ENCODE measurements around the gene MCUB.
"Not testable (repeated sequence)": the region's sequence is repeated elsewhere in the genome, so short reads cannot be mapped to it uniquely, and the experiment has no call there.

MCUB gene

DNA sequence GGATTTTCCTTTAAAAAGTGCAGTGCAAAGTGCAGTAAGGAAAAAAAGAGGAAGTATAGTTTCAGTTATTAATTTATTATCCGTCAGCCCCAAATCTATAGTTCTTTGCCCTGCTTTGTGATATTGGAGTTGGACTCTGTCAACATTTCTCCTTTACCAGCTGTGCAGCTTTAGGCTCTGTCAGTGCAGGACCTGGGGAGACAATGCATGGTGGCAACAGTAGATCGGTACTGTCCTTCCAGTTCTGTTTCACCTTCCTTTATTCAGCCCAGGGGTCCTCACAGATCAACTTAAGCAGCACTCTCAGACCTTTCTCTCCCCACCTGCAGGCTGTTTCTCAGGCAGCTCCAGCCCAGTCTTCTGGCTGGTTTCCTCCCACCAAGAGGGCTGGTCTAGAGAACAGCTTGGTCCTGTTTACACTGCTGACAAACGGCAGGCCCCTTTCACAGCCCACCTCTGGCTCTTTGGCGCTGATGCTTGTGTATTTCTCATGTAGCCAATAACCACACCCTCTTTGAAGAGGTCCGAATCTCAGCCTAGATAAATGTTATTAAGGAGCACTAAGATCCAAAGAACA is 71.6 kb downstream of the MCUB start:
- no peak for DNase-seq (ENCODE audit: low spot score)

DNA sequence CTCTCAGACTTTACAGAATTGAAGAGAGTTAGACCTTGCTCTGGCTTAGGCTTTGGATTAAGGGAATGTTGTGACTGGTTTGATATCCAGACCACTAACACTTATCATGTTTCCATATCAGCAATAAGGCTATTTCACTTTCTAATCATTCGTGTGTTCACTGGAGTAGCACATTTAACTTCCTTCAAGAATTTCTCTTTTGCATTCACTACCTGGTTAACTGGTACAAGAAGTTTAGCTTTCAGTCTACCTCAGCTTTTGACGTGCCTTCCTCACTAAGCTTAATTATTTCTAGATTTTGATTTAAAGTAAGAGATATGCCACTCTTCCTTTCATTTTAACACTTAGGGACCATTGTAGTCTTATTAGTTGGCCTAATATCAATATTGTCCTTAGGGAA is 80.6 kb downstream of the MCUB start:
- no peak for DNase-seq (ENCODE audit: low spot score)

- DNase-seq (ENCODE audit: low spot score) = no peak
Measured at GRCh38 chr4:109645874-109646710, 86.0 kb downstream of the MCUB start.

DNA sequence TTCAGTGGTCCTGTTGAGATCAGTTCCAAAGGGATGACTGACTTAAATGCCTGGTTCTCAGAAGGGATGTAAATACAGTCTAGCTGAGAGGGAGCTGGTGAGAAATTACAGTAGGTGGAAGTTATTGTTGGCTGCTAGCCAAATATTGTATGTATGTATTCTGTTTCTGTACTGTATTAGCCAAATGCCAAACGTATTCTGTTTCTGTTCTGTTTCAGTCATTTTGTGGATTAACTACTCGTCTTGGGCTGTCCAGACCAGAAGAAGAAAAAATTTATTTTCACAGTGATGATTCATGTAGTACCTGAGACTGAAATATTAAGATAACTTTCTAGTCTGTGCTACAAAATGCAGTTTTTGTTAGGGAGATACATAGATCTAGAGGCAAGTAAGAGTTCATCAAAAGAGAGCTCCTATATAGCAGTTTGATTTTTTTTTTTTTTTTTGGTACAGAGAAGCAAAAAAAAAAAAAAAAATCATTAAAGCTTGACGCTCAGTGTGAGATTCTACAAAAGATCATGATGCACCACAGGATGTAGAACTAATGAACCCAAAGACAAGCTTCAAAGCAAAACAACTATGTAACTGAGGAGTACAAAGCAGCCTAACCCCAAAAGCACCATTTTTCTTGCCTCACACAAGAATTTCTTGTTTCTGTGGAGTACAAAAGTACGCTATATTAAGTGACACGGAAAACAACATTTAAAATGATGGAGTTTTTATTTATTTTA is 88.4 kb downstream of the MCUB start:
- no peak for DNase-seq (ENCODE audit: low spot score)

DNA sequence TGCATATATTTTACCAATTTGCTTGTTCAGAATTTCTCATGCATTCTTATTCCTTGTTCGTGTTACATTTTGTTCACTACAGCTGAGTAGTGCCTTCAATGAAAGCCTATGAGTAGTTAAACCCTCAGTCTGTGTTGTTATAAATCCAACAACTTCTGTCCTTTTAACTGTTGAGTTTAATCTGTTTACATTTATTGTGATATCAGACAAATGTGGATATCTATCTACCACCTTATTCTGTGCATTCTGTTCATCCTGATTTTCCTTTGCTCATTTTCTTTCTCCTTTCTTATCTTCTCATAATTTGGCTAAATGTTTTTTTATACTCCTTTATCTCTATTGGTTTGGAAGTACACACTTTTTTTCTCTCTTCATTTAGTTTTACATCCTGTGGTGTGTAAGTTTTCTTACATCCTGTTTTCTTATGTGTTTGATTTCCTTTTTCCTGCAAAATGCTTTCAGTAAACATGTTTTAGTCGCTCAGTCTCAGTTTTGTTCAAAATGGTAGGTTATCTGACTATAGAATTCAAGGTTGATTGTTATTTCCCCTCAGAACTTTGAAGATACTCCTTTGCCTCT is 89.0 kb downstream of the MCUB start:
- no peak for DNase-seq (ENCODE audit: low spot score)

DNA sequence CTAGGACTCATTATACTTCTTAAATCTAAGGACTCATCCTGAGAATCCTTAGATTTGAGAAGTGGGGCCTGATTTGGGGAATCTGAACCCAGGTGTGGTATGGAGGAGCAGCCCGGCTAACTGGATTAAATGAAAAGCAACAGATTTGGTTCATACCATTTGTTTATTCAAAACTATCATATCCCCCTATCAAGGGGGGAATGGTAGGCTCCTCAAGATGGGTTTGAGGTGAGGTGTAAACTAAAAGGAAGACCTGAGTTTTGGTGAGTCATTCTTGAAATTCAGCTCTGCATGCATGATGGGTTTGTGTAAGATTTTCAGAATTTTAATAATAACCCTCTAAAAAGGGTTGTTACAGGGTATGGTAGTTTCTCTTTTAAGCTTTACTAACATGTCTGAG is 89.8 kb downstream of the MCUB start:
- DNase-seq (ENCODE audit: low spot score) = no peak

DNA sequence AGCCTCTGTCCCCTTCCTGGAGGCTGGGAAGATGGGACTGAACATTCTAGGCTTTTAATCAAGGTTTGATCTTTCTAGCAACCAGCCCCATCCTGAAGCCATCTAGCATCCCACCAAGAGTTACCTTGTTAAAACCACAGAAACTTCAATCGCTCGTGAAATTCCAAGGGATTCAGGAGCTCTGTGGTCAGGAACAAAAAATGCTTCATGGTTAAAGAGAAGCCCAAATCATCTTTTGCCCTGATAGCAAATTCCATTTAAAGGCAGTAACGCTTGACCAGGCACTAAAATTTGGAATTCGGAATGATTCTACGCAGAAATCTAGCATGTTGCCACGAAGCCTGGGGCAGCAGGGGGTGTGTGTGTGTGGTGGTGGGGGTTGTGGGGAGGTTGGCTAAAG is 95.3 kb downstream of the MCUB start:
- no peak for DNase-seq (ENCODE audit: low spot score)

DNA sequence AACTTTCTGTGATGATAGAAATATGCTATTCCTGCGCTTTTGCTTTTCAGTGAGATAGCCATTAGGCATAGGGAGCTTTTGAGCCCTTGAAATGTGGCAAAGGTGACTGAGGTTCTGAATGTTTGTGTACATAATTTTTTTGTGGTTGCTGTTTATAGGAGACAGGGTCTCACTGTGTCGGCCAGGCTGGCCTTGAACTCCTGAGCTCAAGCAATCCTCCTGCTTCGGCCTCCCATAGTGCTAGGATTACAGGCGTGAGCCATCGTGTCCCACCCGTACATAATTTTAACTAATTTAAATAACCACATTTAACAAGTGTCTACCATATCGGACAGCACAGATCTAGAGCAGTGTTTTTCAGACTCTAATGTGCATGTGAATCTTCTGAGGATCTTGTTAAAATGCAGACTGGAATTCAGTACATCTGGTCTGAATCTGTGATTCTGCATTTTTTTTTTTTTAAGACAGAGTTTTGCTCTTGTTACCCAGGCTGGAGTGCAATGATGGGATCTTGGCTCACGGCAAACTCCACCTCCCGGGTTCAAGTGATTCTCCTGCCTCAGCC is 97.9 kb downstream of the MCUB start:
- DNase-seq (ENCODE audit: low spot score) = no peak

DNA sequence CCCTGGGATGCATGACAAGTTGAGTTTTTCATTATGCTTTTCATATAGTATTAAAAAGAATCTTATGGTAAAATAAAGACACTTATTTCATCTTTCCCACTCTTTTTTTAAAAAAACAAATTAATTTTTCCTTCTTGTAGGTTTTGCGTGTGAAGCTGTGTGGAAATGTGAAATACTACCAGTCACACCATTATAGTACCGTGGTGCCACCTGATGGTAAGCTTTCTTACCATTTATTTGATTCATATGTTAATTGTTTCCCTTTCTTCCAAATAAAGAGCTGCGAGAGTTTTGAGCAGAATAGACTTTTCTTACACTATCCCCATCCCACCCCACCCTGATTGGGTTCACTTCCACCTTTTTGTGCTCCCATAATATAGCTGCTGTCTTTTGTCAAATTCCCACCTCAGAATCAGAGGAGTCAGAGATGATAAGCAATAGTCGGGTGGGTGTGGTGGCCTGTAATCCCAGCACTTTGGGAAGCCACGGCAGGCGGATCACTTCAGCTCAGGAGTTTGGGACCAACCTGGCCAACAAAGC is 98.9 kb downstream of the MCUB start:
- no peak for DNase-seq (ENCODE audit: low spot score)

- no peak for DNase-seq (ENCODE audit: low spot score)
Measured at GRCh38 chr4:109662116-109662515, 102.1 kb downstream of the MCUB start.

GRCh38 chr4:109662771-109663170 is 102.7 kb downstream of the MCUB start:
- DNase-seq (ENCODE audit: low spot score) = no peak

DNA sequence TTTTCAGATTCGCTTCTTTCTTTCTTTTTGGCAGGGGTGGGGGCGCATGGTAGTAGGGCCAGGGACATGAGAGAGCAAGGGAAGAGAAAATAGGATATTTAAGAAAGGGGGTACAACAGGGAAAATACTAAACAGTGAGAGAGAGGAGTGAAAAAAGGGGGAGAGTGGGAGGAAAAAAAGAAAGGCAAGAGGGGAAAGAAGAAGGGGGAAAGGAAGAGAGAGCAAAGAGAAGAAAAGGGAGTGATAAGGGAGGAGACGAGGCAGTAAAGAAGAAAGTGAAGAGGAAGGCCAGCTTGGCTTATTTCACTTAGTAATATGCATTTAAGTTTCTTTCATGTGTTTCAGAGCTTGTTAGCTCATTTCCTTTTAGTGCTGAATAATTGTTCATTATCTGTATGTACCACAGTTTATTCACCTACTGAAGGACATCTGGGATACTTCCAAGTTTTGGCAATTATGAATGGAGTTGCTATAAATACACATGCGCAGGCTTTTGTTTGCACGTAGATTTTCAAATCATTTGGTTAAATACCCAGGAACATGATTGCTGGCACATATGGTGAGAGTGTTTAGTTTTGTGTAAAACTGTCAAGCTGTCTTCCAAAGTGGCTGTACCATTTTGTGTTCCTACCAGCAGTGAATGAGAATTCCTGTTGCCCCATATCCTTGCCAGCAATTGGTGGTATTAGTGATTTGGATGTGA is 105.9 kb downstream of the MCUB start:
- no peak for DNase-seq (ENCODE audit: low spot score)

DNA sequence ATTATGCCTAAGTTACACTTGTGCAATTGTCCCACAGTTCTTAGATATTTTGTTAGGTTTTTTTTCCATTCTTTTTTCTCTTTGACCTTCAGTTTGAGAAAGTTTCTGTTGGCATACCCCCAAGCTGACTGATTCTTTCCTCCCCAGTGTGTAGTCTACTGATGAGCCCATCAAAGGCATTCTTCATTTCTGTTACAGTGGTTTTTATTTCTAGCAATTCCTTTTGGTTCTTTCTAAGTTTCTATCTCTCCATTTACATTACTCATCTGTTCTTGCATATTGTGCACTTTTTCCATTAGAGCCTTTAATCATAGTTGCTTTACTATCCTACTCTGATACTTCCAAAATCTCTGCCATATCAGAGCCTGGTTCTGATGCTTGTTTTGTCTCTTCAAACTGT is 111.3 kb downstream of the MCUB start:
- DNase-seq (ENCODE audit: low spot score) = no peak

DNA sequence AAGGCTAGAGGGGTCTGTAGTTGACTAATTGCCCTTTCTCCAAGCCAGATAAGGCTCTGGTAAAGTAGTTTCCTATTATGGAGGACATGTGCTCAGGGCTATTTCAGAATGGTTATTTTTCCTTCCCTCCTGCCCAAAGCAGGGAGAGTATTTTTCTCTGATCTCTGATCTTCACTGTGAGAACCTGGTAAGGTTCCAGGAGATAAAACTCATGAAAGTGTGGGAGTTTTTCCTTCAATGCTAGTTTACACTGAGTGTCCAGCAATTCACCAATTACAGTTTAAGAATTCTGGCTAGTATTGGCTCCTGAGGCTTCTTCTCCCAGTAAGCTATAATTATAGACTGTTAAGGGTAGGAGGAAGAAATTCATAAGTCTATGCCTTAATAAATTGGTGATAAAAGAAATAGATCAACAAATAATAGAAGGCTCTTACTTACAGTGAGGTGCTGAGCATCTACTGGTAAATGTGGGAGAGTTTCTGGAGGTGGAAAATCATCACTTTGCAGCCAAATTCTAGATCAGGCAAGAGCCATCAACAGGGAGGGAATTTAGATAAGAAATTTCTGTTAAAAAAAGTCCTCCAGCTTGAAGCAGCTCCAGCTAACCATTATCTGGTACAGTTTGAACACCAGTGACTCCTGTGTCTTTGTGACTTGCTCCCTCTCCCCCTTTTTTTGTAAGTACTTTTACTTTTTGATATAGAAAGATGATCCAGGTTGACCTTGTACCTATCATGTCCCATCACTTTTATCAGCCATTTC is 112.3 kb downstream of the MCUB start:
- DNase-seq (ENCODE audit: low spot score) = no peak

DNA sequence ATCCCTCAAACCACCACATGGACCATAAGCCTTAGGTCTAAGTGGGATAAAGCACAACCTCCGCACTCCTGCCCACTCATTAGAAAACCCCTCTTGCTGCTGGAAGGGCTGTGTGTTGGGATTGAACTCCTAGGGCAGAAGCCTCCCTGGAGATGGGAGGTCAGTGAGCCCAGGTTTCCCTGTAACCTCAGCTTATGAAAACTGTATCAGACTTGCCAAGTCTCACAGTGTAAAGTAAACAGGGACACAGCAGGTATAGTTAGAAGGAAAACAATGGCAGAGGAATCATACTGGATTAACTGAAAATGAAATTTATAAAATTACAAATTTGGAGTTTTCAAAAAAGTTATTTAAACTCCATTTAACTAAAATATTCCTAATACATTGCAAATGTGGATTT is 113.3 kb downstream of the MCUB start:
- no peak for DNase-seq (ENCODE audit: low spot score)

DNA sequence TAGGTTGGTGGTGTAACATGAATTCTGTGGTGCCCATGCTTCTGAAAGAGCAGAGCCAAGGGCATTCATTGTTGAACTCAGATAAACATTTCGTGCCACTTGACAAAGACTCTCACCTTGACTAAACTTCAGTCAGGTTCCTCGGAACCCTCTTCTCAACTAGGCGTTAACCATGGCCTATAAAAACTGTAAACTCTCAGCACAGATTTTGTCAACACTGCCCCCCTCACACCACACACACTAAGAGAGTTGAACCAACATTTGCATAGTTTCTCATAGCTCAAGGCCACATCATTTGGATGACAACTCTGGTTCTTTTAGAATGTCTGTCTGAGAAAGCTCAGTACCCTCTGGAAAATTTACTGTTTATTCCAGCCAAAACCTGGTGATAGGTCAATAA is 115.1 kb downstream of the MCUB start:
- DNase-seq (ENCODE audit: low spot score) = no peak

- no peak for DNase-seq (ENCODE audit: low spot score)
Measured at GRCh38 chr4:109675843-109676242, 115.8 kb downstream of the MCUB start.

- no peak for DNase-seq (ENCODE audit: low spot score)
Measured at GRCh38 chr4:109676886-109677285, 116.8 kb downstream of the MCUB start.

DNA sequence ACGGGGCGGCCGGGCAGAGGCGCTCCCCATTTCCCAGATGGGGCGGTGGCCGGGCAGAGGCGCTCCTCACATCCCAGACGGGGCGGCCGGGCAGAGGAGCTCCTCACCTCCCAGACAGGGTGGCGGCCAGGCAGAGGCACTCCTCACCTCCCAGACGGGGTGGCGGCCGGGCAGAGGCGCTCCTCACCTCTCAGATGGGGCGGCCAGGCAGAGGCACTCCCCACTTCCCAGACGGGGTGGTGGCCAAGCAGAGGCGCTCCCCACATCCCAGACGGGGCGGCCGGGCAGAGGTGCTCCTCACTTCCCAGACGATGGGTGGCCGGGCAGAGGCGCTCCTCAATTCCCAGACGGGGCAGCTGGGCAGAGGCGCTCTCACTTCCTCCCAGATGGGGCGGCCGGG is 118.4 kb downstream of the MCUB start:
- not testable (repeated sequence) for DNase-seq (ENCODE audit: low spot score)

DNA sequence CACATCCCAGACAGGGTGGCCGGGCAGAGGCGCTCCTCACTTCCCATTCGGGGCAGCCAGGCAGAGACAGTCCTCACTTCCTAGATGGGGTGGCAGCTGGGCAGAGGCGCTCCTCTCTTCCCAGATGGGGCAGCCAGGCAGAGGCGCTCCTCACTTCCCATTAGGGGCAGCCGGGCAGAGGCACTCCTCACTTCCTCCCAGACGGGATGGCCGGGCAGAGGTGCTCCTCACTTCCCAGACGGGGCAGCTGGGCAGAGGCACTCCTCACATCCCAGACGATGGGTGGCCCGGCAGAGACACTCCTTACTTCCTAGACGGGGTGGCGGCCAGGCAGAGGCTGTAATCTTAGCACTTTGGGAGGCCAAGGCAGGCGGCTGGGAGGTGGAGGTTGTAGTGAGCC is 118.9 kb downstream of the MCUB start:
- DNase-seq (ENCODE audit: low spot score) = not testable (repeated sequence)

- DNase-seq (ENCODE audit: low spot score) = no peak
Measured at GRCh38 chr4:109682875-109683274, 122.8 kb downstream of the MCUB start.
